H1 (cell line): Measurements from ENCODE around the gene METTL1. TPM values are rescaled to one million over a fixed set of nuclear protein-coding genes. Genes with fewer than 3 reads are reported as not detected.

Experiments
- CTCF ChIA-PET: fragments of 300-600 bp; sonication (Branson Sonifier 250); formaldehyde crosslinking; loops from one replicate; lab custom pipeline; 2021; ENCODE audit not compliant: partially characterized antibody; lab: Charles Lee
- POLR2A ChIA-PET: fragments of 300-600 bp; sonication (Branson Sonifier 250); formaldehyde crosslinking; loops from one replicate; lab custom pipeline; 2021; ENCODE audit warnings: inconsistent platforms; ENCODE audit not compliant: partially characterized antibody; lab: Charles Lee
- DNase-seq, 2 experiments: peaks; one replicate each; pipeline versions ENCODE4 v3.0.0 to v3.0.0-alpha.2; 2010 to 2022; ENCODE audit warnings: low spot score in 2 of 2, low read depth in 1 of 2, mixed read lengths in 1 of 2
- FAIRE-seq: peaks from 2 replicates; lab custom pipeline; 2011; peaks lifted over from hg19 to GRCh38; lab: Jason Lieb, UNC
- H2AFZ ChIP-seq: 2 replicates; pipeline ENCODE4 v1.8.1; 2012; ENCODE audit warnings: low read length, inconsistent platforms
- H2AK5ac ChIP-seq: 2 replicates; pipeline ENCODE4 v1.6.1; 2013; ENCODE audit warnings: low read depth, low read length
- H2BK120ac ChIP-seq: replicated peaks from 2 replicates; pipeline ENCODE3; 2013; ENCODE audit warnings: low read depth, low read length, inconsistent platforms
- H2BK12ac ChIP-seq: 2 replicates; pipeline ENCODE4 v1.6.1; 2013; ENCODE audit warnings: low read depth, low read length
- H2BK15ac ChIP-seq: 2 replicates; pipeline ENCODE4 v1.6.1; 2013; ENCODE audit warnings: low read length
- H2BK20ac ChIP-seq: 2 replicates; pipeline ENCODE4 v1.6.1; 2013; ENCODE audit warnings: low read length
- H2BK5ac ChIP-seq: 2 replicates; pipeline ENCODE4 v1.6.1; 2013; ENCODE audit warnings: low read depth, low read length
- H3K14ac ChIP-seq: 2 replicates; pipeline ENCODE4 v1.6.1; 2013; ENCODE audit warnings: inconsistent platforms; ENCODE audit not compliant: insufficient read length
- H3K18ac ChIP-seq: 2 replicates; pipeline ENCODE4 v1.6.1; 2013; ENCODE audit warnings: low read length; ENCODE audit errors: extremely low read depth
- H3K23ac ChIP-seq: 2 replicates; pipeline ENCODE4 v1.6.1; 2013; ENCODE audit warnings: inconsistent platforms; ENCODE audit not compliant: insufficient read length
- H3K23me2 ChIP-seq: 2 replicates; pipeline ENCODE4 v1.6.1; 2013; ENCODE audit warnings: low read depth, low read length
- H3K27ac ChIP-seq: 2 replicates; pipeline ENCODE4 v1.6.1; 2011; ENCODE audit warnings: low read depth, low read length, inconsistent platforms
- H3K27me3 ChIP-seq, 4 experiments: replicated peaks in 1 of 4; 1 replicate in 1 of 4; 2 replicates in 3 of 4; pipeline versions ENCODE4 v1.6.1 to v1.8.1; 2011 to 2013; ENCODE audit warnings: low read length in 3 of 4, mild to moderate bottlenecking in 3 of 4, inconsistent platforms in 2 of 4, mixed read lengths in 2 of 4, moderate library complexity in 1 of 4; ENCODE audit not compliant: control insufficient read depth in 3 of 4, insufficient read depth in 3 of 4; ENCODE audit errors: extremely low read depth in 1 of 4
- H3K36me3 ChIP-seq, 4 experiments: 2 replicates each; pipeline versions ENCODE4 v1.6.1 to v1.8.1; 2011 to 2013; ENCODE audit warnings: mild to moderate bottlenecking in 4 of 4, low read length in 3 of 4, moderate library complexity in 2 of 4, control low read depth in 1 of 4, inconsistent platforms in 1 of 4; ENCODE audit not compliant: insufficient read depth in 4 of 4, control insufficient read depth in 2 of 4
- H3K4ac ChIP-seq: replicated peaks from 2 replicates; pipeline ENCODE3; 2013; ENCODE audit warnings: low read length, low read depth, mixed read lengths, inconsistent platforms; ENCODE audit not compliant: insufficient read length
- H3K4me1 ChIP-seq, 4 experiments: replicated peaks in 1 of 4; 1 replicate in 1 of 4; 2 replicates in 3 of 4; pipeline versions ENCODE4 v1.6.1 to v1.8.1; 2011 to 2013; ENCODE audit warnings: low read length in 3 of 4, inconsistent platforms in 2 of 4, mixed read lengths in 1 of 4; ENCODE audit not compliant: insufficient read depth in 4 of 4, control insufficient read depth in 3 of 4
- H3K4me2 ChIP-seq, 2 experiments: 2 replicates each; pipeline versions ENCODE4 v1.6.1 to v1.8.1; 2011 to 2013; ENCODE audit warnings: low read depth in 2 of 2, low read length in 2 of 2, control low read depth in 1 of 2, inconsistent platforms in 1 of 2, mild to moderate bottlenecking in 1 of 2; ENCODE audit not compliant: insufficient read depth in 1 of 2
- H3K4me3 ChIP-seq, 4 experiments: fragments of 200-600, 300-600 bp in 1 of 4; sonication (generic), shearing (Covaris generic), sonication (Bioruptor Twin) in 1 of 4; 2 replicates each; pipeline versions ENCODE4 v1.5.1 to v1.8.1; 2011 to 2016; ENCODE audit warnings: low read length in 4 of 4, low read depth in 3 of 4, control low read depth in 2 of 4, inconsistent platforms in 2 of 4, mild to moderate bottlenecking in 2 of 4, mixed read lengths in 1 of 4, moderate library complexity in 1 of 4; ENCODE audit not compliant: insufficient read depth in 2 of 4; ENCODE audit errors: extremely low read depth in 1 of 4
- H3K56ac ChIP-seq: replicated peaks from 2 replicates; pipeline ENCODE3; 2013; ENCODE audit warnings: low read depth, mild to moderate bottlenecking, mixed read lengths, low read length, inconsistent platforms; ENCODE audit not compliant: insufficient read length
- H3K79me1 ChIP-seq: 2 replicates; pipeline ENCODE4 v1.6.1; 2013; ENCODE audit warnings: low read depth, low read length, control low read depth
- H3K79me2 ChIP-seq, 2 experiments: 2 replicates each; pipeline versions ENCODE4 v1.6.1 to v1.8.1; 2012 to 2013; ENCODE audit warnings: low read length in 2 of 2, mild to moderate bottlenecking in 2 of 2, inconsistent platforms in 1 of 2; ENCODE audit not compliant: insufficient read depth in 2 of 2, control insufficient read depth in 1 of 2
- H3K9ac ChIP-seq, 4 experiments: replicated peaks in 1 of 4; 1 replicate in 1 of 4; 2 replicates in 3 of 4; pipeline versions ENCODE4 v1.6.1 to v1.8.1; 2011 to 2013; ENCODE audit warnings: low read depth in 3 of 4, low read length in 3 of 4, control low read depth in 2 of 4, mild to moderate bottlenecking in 2 of 4, moderate library complexity in 2 of 4, inconsistent platforms in 1 of 4; ENCODE audit errors: extremely low read depth in 1 of 4
- H3K9me3 ChIP-seq, 2 experiments: 2 replicates each; pipeline versions ENCODE4 v1.6.1 to v1.8.1; 2012 to 2013; ENCODE audit warnings: mild to moderate bottlenecking in 2 of 2, moderate library complexity in 2 of 2, control low read depth in 1 of 2, inconsistent platforms in 1 of 2, low read depth in 1 of 2, low read length in 1 of 2, mixed read lengths in 1 of 2; ENCODE audit not compliant: insufficient read depth in 2 of 2
- H4K20me1 ChIP-seq, 2 experiments: replicated peaks in 1 of 2; 2 replicates each; pipeline versions ENCODE3 to v1.8.1; 2011 to 2013; ENCODE audit warnings: inconsistent platforms in 2 of 2, low read length in 2 of 2, mild to moderate bottlenecking in 1 of 2; ENCODE audit not compliant: insufficient read depth in 2 of 2, control insufficient read depth in 1 of 2
- H4K5ac ChIP-seq: 2 replicates; pipeline ENCODE4 v1.6.1; 2013; ENCODE audit warnings: low read length, low read depth, mixed read lengths, inconsistent platforms; ENCODE audit not compliant: insufficient read length
- H4K8ac ChIP-seq: 2 replicates; pipeline ENCODE4 v1.8.0; 2013; ENCODE audit warnings: mild to moderate bottlenecking, moderate library complexity, low read length, inconsistent platforms; ENCODE audit not compliant: insufficient read depth; ENCODE audit errors: extremely low read depth
- H4K91ac ChIP-seq: replicated peaks from 2 replicates; pipeline ENCODE3; 2013; ENCODE audit warnings: low read length, mixed read lengths, inconsistent platforms; ENCODE audit not compliant: insufficient read length
- CHD1 ChIP-seq: IDR thresholded peaks from 2 replicates; pipeline ENCODE4 v1.6.1; 2012; ENCODE audit warnings: low read depth, low read length, improper control_type of control experiment
- CREB1 ChIP-seq: IDR thresholded peaks from 2 replicates; pipeline ENCODE4 v1.6.1; 2012; ENCODE audit warnings: inconsistent platforms
- E2F6 ChIP-seq: IDR thresholded peaks from 2 replicates; pipeline ENCODE4 v1.6.1; 2012; ENCODE audit warnings: inconsistent platforms
- FOSL1 ChIP-seq: IDR thresholded peaks from 2 replicates; pipeline ENCODE4 v1.6.1; 2011; ENCODE audit warnings: mild to moderate bottlenecking, low read depth, low read length, moderate library complexity; ENCODE audit not compliant: insufficient read depth
- GABPA ChIP-seq: IDR thresholded peaks from 2 replicates; pipeline ENCODE4 v1.6.1; 2011; ENCODE audit warnings: mild to moderate bottlenecking, low read length, moderate library complexity, borderline replicate concordance; ENCODE audit not compliant: insufficient read depth
- POU5F1 ChIP-seq: IDR thresholded peaks from 2 replicates; pipeline ENCODE4 v1.6.1; 2011; ENCODE audit warnings: low read depth, mild to moderate bottlenecking, low read length, moderate library complexity
- SP1 ChIP-seq: IDR thresholded peaks from 2 replicates; pipeline ENCODE4 v1.6.1; 2011; ENCODE audit warnings: low read depth, low read length
- SUZ12 ChIP-seq: fragments of 200-600 bp; sonication (generic); IDR thresholded peaks from 2 replicates; pipeline ENCODE4 v1.6.1; 2012; ENCODE audit warnings: mild to moderate bottlenecking, inconsistent platforms, low read length, moderate library complexity, mixed read lengths
- TAF1 ChIP-seq: IDR thresholded peaks from 2 replicates; pipeline ENCODE4 v1.6.1; 2011; ENCODE audit warnings: mild to moderate bottlenecking, low read depth, low read length
- WGBS, 2 experiments: shearing (Covaris generic) in 1 of 2; methylation state at CpG; one replicate each; pipeline versions ENCODE4 v1.1.6 to v1.1.7; 2013 to 2015; ENCODE audit warnings: low lambda C conversion rate in 2 of 2, mixed read lengths in 2 of 2, inconsistent platforms in 1 of 2, low coverage in 1 of 2, missing lambda C conversion rate in 1 of 2; ENCODE audit not compliant: insufficient replicate concordance in 2 of 2, insufficient coverage in 1 of 2, insufficient read length in 1 of 2; ENCODE audit errors: extremely low coverage in 1 of 2, missing lambda C conversion rate in 1 of 2; 5-methylcytosine and 5-hydroxymethylcytosine counted together
- polyA plus RNA-seq, 7 experiments: library from polyadenylated mRNA; depleted of rRNA in 3 of 7; stranded (reverse) in 5 of 7; unstranded in 2 of 7; fragments of >200 nt in 5 of 7; fragments of 200-250 nt in 2 of 7; gene quantifications; 1 replicate in 5 of 7; 2 replicates in 1 of 7; 4 replicates in 1 of 7; pipeline versions ENCODE4 v1.2.1 to v1.2.3, GENCODE V29; 2011 to 2013; ENCODE audit warnings: missing spikeins in 2 of 7, mixed read lengths in 2 of 7
- total RNA-seq: library from RNA; stranded (reverse); fragmentation: NEBNext Ultra II Directional; extraction: Animal tissue kit (Norgen Biotek cat#: 25700); gene quantifications from 2 replicates; pipeline ENCODE4 v1.2.1, GENCODE V29; 2021
- TF ChIP-seq, protein P1 (sequence below): IDR thresholded peaks from 2 replicates; pipeline ENCODE4 v1.6.1; 2012; ENCODE audit warnings: low read length, inconsistent platforms
- TF ChIP-seq, protein P2 (sequence below): IDR thresholded peaks from 2 replicates; pipeline ENCODE4 v1.6.1; 2011; ENCODE audit warnings: low read length, improper control_type of control experiment

The METTL1 gene
- total and polyA plus RNA-seq, 2 of the 8 experiments (the other 6 are each of a cell fraction or from before 2014, with no cell fraction given): 40.5 to 46.0 TPM

GRCh38 chr12:57781244-57781643 is 9.3 kb upstream of the METTL1 start:
- H3K36me3 ChIP-seq: peaks cover 0 to 14% (median 6%) of the 10 kb centered on the region in 4 experiments; a peak in 5 of 8 replicates
- no peak overlapping the region for H4K5ac ChIP-seq
- H3K27me3 ChIP-seq: no peaks in the 10 kb centered on the region
- H3K23ac ChIP-seq: no peak overlapping the region
- CTCF ChIA-PET: interaction anchor here (0.7 to 4.7 kb wide), 12 partner anchors 11 to 124 kb away, joined by 3 to 28 read pairs (median 4); partner anchors contain the start of gene CYP27B1
- no peak overlapping the region for H3K18ac ChIP-seq
- POLR2A ChIA-PET: interaction anchor here (1.2 to 2.6 kb wide), 3 partner anchors 9 to 34 kb away, joined by 6 to 19 read pairs (median 7); partner anchors contain the start of genes CYP27B1, EEF1AKMT3 and METTL1
- no peaks in the 10 kb centered on the region for H3K9me3 ChIP-seq
- no peak overlapping the region for H3K4me2 ChIP-seq
- no peak overlapping the region for H2BK20ac ChIP-seq
- H3K4me3 ChIP-seq: no peak overlapping the region
- no peaks in the 10 kb centered on the region for H3K4me1 ChIP-seq
- H2BK120ac ChIP-seq: no peak overlapping the region
- no peak overlapping the region for H2AFZ ChIP-seq
- no peak overlapping the region for H4K91ac ChIP-seq
- no peak overlapping the region for H2BK12ac ChIP-seq
- H4K8ac ChIP-seq: no peak overlapping the region
- no peak overlapping the region for H3K14ac ChIP-seq
- WGBS, 2 experiments: 91% methylated on average over 3 of the region's 3 CpGs; no CpG with 5 or more reads in 1 of the 2 experiments
- H3K27ac ChIP-seq: no peak overlapping the region
- no peaks in the 10 kb centered on the region for H3K79me1 ChIP-seq
- peaks cover 0 to 16% of the 10 kb centered on the region in 2 experiments; a peak in 2 of 4 replicates for H3K79me2 ChIP-seq
- H3K56ac ChIP-seq: no peak overlapping the region
- H2BK5ac ChIP-seq: no peak overlapping the region
- H3K9ac ChIP-seq: no peak overlapping the region
- DNase-seq: no peak
- no peaks in the 10 kb centered on the region for H4K20me1 ChIP-seq
- no peak overlapping the region for H2BK15ac ChIP-seq
- H3K4ac ChIP-seq: no peak overlapping the region
- peaks cover 2% of the 10 kb centered on the region; the same call in 1 of the 2 replicates for H3K23me2 ChIP-seq
- no peak for FAIRE-seq
- H2AK5ac ChIP-seq: no peak overlapping the region
- TF ChIP-seq, protein P1, sequence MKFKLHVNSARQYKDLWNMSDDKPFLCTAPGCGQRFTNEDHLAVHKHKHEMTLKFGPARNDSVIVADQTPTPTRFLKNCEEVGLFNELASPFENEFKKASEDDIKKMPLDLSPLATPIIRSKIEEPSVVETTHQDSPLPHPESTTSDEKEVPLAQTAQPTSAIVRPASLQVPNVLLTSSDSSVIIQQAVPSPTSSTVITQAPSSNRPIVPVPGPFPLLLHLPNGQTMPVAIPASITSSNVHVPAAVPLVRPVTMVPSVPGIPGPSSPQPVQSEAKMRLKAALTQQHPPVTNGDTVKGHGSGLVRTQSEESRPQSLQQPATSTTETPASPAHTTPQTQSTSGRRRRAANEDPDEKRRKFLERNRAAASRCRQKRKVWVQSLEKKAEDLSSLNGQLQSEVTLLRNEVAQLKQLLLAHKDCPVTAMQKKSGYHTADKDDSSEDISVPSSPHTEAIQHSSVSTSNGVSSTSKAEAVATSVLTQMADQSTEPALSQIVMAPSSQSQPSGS: no peak
- no peak for TF ChIP-seq E2F6
- TF ChIP-seq CHD1: no peak
- no peak for TF ChIP-seq GABPA
- TF ChIP-seq SP1: no peak
- TF ChIP-seq, protein P2, sequence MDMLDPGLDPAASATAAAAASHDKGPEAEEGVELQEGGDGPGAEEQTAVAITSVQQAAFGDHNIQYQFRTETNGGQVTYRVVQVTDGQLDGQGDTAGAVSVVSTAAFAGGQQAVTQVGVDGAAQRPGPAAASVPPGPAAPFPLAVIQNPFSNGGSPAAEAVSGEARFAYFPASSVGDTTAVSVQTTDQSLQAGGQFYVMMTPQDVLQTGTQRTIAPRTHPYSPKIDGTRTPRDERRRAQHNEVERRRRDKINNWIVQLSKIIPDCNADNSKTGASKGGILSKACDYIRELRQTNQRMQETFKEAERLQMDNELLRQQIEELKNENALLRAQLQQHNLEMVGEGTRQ: no peak
- no peak for TF ChIP-seq FOSL1
- no peak for TF ChIP-seq CREB1
- TF ChIP-seq SUZ12: no peak
- no peak for TF ChIP-seq POU5F1
- TF ChIP-seq TAF1: no peak
